Endodermal cell (in vitro differentiated cells): ENCODE results near the gene THAP7. TPM values are rescaled to one million over a fixed set of nuclear protein-coding genes. Genes with fewer than 3 reads are reported as not detected.

ENCODE experiments used
- DNase-seq: peaks from one replicate; pipeline ENCODE4 v3.0.0-alpha.2; 2017
- H3K27ac ChIP-seq: 2 replicates; pipeline ENCODE4 v1.5.1; 2013; ENCODE audit warnings: mild to moderate bottlenecking, low read depth, low read length, moderate library complexity
- H3K27me3 ChIP-seq: 2 replicates; pipeline ENCODE4 v1.6.1; 2013; ENCODE audit warnings: mild to moderate bottlenecking, low read length, moderate library complexity; ENCODE audit not compliant: insufficient read depth, control insufficient read depth, poor library complexity, severe bottlenecking
- H3K36me3 ChIP-seq: 2 replicates; pipeline ENCODE4 v1.7.0; 2013; ENCODE audit warnings: mild to moderate bottlenecking, low read length, moderate library complexity; ENCODE audit not compliant: control insufficient read depth, insufficient read depth
- H3K4me1 ChIP-seq: one replicate; pipeline ENCODE4 v1.7.0; 2013; ENCODE audit warnings: low read length; ENCODE audit not compliant: control insufficient read depth, insufficient read depth
- H3K4me3 ChIP-seq: 2 replicates; pipeline ENCODE4 v1.5.1; 2013; ENCODE audit warnings: mild to moderate bottlenecking, low read length, moderate library complexity
- H3K9ac ChIP-seq: 2 replicates; pipeline ENCODE4 v1.6.1; 2013; ENCODE audit warnings: mild to moderate bottlenecking, low read length, moderate library complexity; ENCODE audit not compliant: poor library complexity, severe bottlenecking; ENCODE audit errors: extremely low read depth
- H3K9me3 ChIP-seq: 2 replicates; pipeline ENCODE4 v1.6.1; 2013; ENCODE audit warnings: mild to moderate bottlenecking, low read length, moderate library complexity; ENCODE audit not compliant: control insufficient read depth
- H3K27ac Mint-ChIP-seq: 2 replicates; pipeline ENCODE4 v1.8.0; 2020; ENCODE audit warnings: mixed read lengths
- H3K27me3 Mint-ChIP-seq: 2 replicates; pipeline ENCODE4 v1.8.0; 2021; ENCODE audit warnings: mild to moderate bottlenecking, mixed read lengths; ENCODE audit not compliant: insufficient read depth
- H3K36me3 Mint-ChIP-seq: 2 replicates; pipeline ENCODE4 v1.8.0; 2020; ENCODE audit warnings: low read depth, mixed read lengths
- H3K4me1 Mint-ChIP-seq: 2 replicates; pipeline ENCODE4 v1.8.0; 2020; ENCODE audit warnings: mixed read lengths
- H3K4me3 Mint-ChIP-seq: 2 replicates; pipeline ENCODE4 v1.8.0; 2020; ENCODE audit warnings: mild to moderate bottlenecking, moderate library complexity, mixed read lengths
- H3K9me3 Mint-ChIP-seq: 2 replicates; pipeline ENCODE4 v1.8.0; 2020; ENCODE audit warnings: mild to moderate bottlenecking, mixed read lengths
- CTCF ChIP-seq: fragments of 200-600 bp; sonication (generic); conservative IDR thresholded peaks from 2 replicates; pipeline ENCODE4 v1.5.0; 2021; ENCODE audit warnings: antibody characterized with exemption, mild to moderate bottlenecking
- WGBS, 2 experiments: methylation state at CpG; one replicate each; pipeline versions ENCODE4 v1.1.5 to v1.1.7; 2013; ENCODE audit warnings: missing lambda C conversion rate in 2 of 2, mixed read lengths in 1 of 2; ENCODE audit not compliant: insufficient coverage in 1 of 2, insufficient read length in 1 of 2; 5-methylcytosine and 5-hydroxymethylcytosine counted together
- microRNA-seq: library from miRNA; unstranded; fragments of <30 nt; microRNA quantifications from one replicate; pipeline ENCODE4 v1.2.0, GENCODE V29; 2020; ENCODE audit warnings: borderline microRNAs expressed
- total RNA-seq, 2 donors: library from RNA; stranded (reverse); fragmentation: NEBNext Ultra II Directional in 1 of 2; extraction: Animal tissue kit (Norgen Biotek cat#: 25700) in 1 of 2; gene quantifications; 2 replicates in 1 of 2; 3 replicates in 1 of 2; pipeline ENCODE4 v1.2.1, GENCODE V29; 2021

Gene THAP7
- total RNA-seq, 2 donors from 2014 or later, result 16.6 to 19.6 TPM

- Histone ChIP-seq H3K27ac (no peak overlapping the region), H3K4me1 (peaks cover 13% of the 10 kb centered on the region), H3K36me3 (peaks cover 56% of the 10 kb centered on the region), H3K27me3 (no peaks in the 10 kb centered on the region), H3K9me3 (no peaks in the 10 kb centered on the region), H3K9ac (no peak overlapping the region), H3K4me3 (no peak overlapping the region)
- 92 to 93% methylated on average over 4 to 8 of the region's 8 CpGs for WGBS, 2 experiments
- Mint-ChIP-seq H3K9me3 (no peaks in the 10 kb centered on the region), H3K27ac (peak overlapping the region; percentile 53), H3K4me3 (no peak overlapping the region), H3K36me3 (peaks cover 46% of the 10 kb centered on the region), H3K4me1 (peaks cover 17% of the 10 kb centered on the region), H3K27me3 (peaks cover 4% of the 10 kb centered on the region)
- no peak for DNase-seq
- TF ChIP-seq CTCF, result peak; percentile 25
Observed at GRCh38 chr22:20951932-20952380, 50.0 kb downstream of the THAP7 start.

GRCh38 chr22:20951151-20951931 lies 50.6 kb downstream of the THAP7 start:
- no peaks in the 10 kb centered on the region for H3K27me3 ChIP-seq
- no peak overlapping the region for H3K4me3 Mint-ChIP-seq
- 91 to 96% methylated on average over 7 to 9 of the region's 10 CpGs for WGBS, 2 experiments
- H3K4me3 ChIP-seq, result no peak overlapping the region
- H3K4me1 Mint-ChIP-seq, result peaks cover 17% of the 10 kb centered on the region
- peaks cover 1% of the 10 kb centered on the region for H3K27me3 Mint-ChIP-seq
- peaks cover 13% of the 10 kb centered on the region for H3K4me1 ChIP-seq
- H3K36me3 Mint-ChIP-seq, result peaks cover 46% of the 10 kb centered on the region
- no peaks in the 10 kb centered on the region for H3K9me3 Mint-ChIP-seq
- H3K27ac Mint-ChIP-seq, result peak overlapping the region; percentile 53
- peaks cover 60% of the 10 kb centered on the region for H3K36me3 ChIP-seq
- H3K9me3 ChIP-seq, result no peaks in the 10 kb centered on the region
- TF ChIP-seq CTCF, result no peak
- H3K9ac ChIP-seq, result no peak overlapping the region
- DNase-seq, result no peak
- H3K27ac ChIP-seq, result no peak overlapping the region

- Histone ChIP-seq H3K4me1 (peaks cover 13% of the 10 kb centered on the region), H3K9ac (no peak overlapping the region), H3K36me3 (peaks cover 60% of the 10 kb centered on the region), H3K27me3 (no peaks in the 10 kb centered on the region), H3K4me3 (no peak overlapping the region), H3K27ac (no peak overlapping the region), H3K9me3 (no peaks in the 10 kb centered on the region)
- no peak for TF ChIP-seq CTCF
- H3K36me3 Mint-ChIP-seq, result peaks cover 46% of the 10 kb centered on the region
- peaks cover 15% of the 10 kb centered on the region for H3K4me1 Mint-ChIP-seq
- no peak for DNase-seq
- 94 to 95% methylated on average over 12 to 13 of the region's 13 CpGs for WGBS, 2 experiments
- H3K4me3 Mint-ChIP-seq, result no peak overlapping the region
- no peaks in the 10 kb centered on the region for H3K27me3 Mint-ChIP-seq
- peak overlapping the region; percentile 15 for H3K27ac Mint-ChIP-seq
- no peaks in the 10 kb centered on the region for H3K9me3 Mint-ChIP-seq
Observed at GRCh38 chr22:20949698-20950183, 52.2 kb downstream of the THAP7 start.

Small RNAs within 50 kb of the gene (microRNA-seq; reads per million reads assigned to microRNA genes)
- not detected for gene MIR649

Other genes starting within 250 kb of the THAP7 start
- not detected for gene SERPIND1, start 228.0 kb downstream of the THAP7 start, total RNA-seq
- 10 to 100 TPM; 49.0 to 62.0 TPM for gene PI4KA, start 143.3 kb downstream of the THAP7 start, total RNA-seq
- 10 to 100 TPM; 16.5 to 21.8 TPM for gene SNAP29, start 143.1 kb downstream of the THAP7 start, total RNA-seq
- 100 to 1,000 TPM in 1 of 2 donors, 10 to 100 TPM in 1; 89.5 to 104 TPM for gene CRKL, start 84.7 kb downstream of the THAP7 start, total RNA-seq
- gene AIFM3, start 34.9 kb downstream of the THAP7 start, total RNA-seq, result 1 to 10 TPM; 1.8 to 2.7 TPM
- 10 to 100 TPM; 56.5 to 73.2 TPM for gene LZTR1, start 19.8 kb downstream of the THAP7 start, total RNA-seq
- 1 to 10 TPM in 1 of 2 donors, under 1 TPM in 1; 0.73 to 1.9 TPM for gene P2RX6, start 13.0 kb upstream of the THAP7 start, total RNA-seq
- gene SLC7A4, start 30.4 kb upstream of the THAP7 start, total RNA-seq, result under 1 TPM; 0.33 to 0.49 TPM
- gene LRRC74B, start 43.8 kb upstream of the THAP7 start, total RNA-seq, result not detected